NCI-H2227 treated with DMSO at 0.1 percent for 48 hours (cell line): ENCODE measurements around the gene RHOJ.
"Not testable (repeated sequence)": the region's sequence is repeated elsewhere in the genome, so short reads cannot be mapped to it uniquely, and the experiment has no call there.

Source experiments
- DNase-seq: peaks from one replicate; lab custom pipeline; 2025; lab: John Stamatoyannopoulos, UW

RHOJ gene

GRCh38 chr14:63204407-63205043 is at the start of gene RHOJ:
TSS of gene RHOJ (plus strand) at chr14:63204443. CDS start at chr14:63204870, 427 bp downstream.
- peak; percentile 33 for DNase-seq

DNA sequence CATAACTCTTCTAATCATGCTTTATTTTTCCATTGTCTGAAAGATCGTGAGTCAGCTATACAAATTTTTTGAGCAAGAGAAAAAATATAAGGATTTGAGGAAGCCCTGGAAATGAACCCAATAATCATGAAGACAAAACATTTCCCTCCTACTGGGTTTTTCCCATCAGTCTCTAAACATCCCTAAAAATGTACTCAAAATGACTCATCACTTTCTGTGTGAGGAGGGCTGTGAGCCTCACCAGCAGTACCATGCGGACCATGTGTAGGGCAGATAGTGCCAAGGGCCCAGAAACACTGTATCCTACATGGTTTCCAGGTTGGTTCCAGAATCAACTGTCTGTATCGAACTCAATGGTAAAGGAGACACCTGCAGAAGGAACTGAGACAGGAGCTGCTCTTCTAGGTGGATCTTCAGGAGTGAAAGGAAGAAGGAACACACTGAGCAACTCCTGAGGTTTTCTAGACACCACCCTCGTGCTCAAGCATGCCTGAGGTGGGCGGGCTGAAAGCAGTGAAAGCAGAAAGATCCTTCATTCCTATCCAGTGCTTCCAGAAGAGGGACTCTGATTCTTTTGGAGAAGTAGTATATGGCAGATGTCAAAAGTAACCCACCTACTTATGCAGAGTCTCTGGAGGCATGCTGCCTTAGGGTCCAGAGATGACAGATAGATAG is 48.6 kb upstream of the RHOJ start:
- no peak for DNase-seq

DNA sequence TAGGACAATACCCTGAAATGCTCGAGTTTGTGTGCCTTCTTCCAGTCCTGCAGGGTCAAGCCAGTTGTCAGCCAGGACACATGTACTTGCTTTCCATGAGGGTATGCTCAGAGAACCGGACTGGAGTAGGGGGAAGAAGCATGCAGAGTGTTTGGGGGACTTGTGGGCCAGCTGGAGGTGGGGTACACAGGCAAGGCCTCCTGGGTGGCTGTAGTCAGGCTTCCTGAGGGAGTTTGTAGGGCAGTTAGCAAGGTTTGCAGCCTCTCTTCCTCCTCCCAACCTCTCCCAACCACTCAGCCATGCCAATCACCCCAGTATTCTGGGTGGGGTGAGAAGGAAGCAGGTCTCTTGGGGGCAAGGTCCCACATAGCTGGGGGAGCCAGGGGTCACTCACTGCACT is 47.0 kb upstream of the RHOJ start:
- DNase-seq = no peak

DNA sequence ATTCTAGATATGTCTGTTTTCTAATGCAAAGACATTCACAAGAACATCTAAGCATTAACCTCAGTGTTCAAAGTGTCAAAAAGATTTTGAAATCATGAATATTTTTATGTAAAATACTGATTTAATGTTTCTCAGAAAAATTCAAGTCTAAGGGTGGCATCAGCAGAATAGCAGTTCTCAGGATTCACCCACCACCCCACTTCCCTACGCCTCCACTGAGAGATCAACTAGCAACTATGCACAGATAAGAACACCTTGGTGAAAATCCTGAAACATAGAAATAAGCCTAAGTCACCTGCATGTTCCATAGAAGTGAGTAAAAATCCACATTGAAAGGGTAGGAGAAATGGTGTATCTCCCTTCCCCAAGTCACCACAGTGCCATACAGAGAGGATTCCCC is 40.9 kb upstream of the RHOJ start:
- no peak for DNase-seq

DNA sequence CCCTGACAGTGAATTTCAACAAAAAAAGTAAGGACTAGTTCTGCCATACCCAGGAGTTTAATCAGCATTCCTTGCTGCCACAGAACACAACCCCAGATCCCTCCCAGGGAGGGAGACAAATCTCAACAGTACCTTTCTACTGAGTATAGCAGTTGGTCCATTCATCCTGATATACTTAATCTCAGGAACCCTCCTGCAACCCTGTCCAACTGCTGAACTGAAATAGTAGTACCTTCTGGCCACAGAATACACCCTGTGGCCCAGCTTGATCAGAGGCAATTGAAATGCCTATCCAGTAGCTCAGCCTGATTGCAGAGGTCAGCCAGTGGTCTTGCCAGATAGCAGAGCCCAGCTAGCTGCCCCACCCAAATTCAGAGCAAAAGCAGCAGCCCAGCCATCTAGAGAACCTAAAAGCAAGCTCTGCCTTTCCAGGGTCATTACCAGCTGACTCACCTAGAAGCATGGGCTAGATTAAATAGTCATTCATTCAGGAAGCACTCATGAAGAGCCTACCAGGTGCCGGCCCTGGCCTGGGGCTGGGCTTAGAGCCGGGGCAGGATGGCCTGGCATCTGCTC is 40.0 kb upstream of the RHOJ start:
- no peak for DNase-seq

DNA sequence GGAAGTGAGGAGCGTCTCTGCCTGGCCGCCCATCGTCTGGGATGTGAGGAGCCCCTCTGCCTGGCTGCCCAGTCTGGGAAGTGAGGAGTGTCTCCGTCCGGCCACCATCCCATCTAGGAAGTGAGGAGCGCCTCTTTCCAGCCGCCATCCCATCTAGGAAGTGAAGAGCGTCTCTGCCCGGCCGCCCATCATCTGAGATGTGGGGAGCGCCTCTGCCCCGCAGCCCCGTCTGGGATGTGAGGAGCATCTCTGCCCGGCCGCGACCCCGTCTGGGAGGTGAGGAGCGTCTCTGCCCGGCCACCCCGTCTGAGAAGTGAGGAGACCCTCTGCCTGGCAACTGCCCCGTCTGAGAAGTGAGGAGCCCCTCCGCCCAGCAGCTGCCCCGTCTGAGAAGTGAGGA is 39.0 kb upstream of the RHOJ start:
- DNase-seq = not testable (repeated sequence)

DNA sequence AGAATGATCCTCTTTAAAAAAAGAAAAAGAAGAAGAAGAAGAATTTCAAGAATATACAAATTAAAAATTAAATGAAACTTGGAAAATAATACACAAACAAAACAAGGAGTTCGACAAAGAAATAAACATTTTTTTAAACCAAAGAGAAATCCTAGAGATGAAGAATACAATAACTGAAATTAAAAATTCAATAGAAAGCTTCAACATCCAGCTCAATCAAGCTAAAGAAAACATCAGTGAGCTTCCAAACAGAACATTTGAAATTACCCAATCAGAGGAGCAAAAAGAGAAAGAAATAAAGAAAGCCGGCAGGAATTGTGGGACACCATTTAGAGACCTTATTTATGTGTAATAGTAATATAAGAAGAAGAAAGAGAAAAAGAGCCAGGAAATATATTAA is 37.2 kb upstream of the RHOJ start:
- no peak for DNase-seq

GRCh38 chr14:63174760-63175191 is 29.5 kb upstream of the RHOJ start:
- DNase-seq = peak; percentile 55

DNA sequence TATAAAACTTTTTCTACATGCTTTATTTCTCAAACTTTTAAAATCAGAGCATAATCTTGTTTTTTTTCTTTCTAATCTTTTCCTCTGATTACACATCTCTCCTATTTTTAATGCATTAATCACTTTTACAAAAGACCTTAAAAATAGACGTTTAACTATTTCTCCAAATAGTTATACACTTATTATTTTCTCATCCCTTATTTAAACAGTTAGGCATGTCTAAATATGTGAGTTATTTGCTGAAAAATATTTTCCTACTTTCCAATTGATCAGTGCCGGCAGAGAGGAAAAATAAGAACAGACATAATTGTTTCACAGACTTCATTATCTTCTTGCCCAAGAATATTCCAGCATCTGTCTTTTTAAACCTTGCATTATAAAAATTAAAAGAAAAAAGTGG is 28.7 kb upstream of the RHOJ start:
- no peak for DNase-seq

- no peak for DNase-seq
These were observed 25.3 kb upstream of the RHOJ start for GRCh38 chr14:63178912-63179311.

DNA sequence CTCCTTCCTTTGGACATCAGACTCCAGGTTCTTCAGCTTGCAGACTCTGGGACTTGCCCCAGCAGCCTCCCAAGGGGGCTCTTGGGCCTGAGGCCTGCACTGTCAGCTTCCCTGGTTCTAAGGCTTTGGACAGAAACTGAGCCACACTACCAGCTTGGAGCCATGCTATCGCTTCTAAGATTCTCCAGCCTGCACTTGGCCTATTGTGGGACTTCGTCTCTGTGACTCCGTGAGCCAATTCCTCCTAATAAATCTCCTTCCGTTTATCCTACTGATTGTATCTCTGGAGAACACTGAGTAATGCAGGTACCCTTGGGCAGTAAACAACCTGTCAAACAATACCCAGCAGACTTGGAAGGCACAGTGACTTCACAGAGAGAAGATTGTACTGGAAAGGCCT is 24.9 kb upstream of the RHOJ start:
- no peak for DNase-seq

DNA sequence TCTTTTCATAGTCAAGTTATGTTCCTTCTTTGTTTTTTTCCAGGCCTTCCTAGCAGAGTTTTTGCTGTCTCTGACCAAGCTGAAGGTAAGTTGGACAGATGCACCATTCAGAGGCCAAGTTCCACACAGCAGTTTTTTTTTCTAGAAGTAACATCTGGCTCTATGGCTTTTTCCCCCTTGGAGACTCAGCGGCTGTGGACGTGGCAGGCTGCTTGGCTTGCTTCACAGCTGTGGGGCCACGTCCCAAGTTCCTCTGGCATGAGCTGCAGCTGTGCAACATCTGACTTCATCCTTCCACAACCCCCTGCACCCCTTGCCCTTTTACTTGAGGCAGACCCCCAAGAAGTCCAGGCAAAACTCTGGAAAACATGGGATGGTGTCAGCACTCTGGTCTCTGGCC is 24.2 kb upstream of the RHOJ start:
- DNase-seq = no peak

DNA sequence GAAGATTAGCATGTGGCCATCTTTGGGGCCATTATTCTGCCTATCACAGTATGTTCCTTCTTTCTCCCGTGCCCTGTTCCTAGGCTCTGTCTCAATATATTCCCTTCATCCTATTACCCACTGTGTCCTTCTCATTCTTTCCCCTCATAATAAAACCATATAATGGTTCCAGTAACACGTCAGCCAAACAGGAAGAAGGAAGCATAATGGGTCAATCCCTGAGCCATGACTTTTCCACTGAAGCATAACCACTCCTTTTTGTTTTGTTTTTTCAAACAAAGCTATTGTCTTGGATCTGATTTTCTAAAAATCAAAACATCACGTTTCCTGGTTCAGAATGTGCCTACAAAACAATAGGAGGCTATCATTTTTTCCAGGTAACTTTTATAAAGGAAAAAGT is 21.3 kb upstream of the RHOJ start:
- no peak for DNase-seq

DNA sequence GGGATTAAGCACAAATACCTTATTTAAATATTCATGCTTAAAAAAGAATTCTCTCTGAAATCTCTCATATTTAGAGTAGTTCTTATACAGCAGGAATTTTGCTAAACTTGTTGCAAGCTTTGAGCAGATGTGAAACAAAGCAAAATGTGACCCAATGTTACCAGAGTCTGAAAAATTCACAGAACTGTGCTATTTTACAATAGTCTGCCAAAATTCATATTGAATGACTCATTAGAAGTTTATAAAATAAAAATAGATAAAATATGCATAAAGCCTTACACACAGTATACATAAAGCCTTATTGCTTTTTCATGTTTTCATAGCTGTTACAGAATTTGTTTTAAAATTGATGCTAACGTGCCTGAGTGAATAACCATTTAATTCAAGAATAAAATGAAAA is 17.8 kb upstream of the RHOJ start:
- DNase-seq = no peak

DNA sequence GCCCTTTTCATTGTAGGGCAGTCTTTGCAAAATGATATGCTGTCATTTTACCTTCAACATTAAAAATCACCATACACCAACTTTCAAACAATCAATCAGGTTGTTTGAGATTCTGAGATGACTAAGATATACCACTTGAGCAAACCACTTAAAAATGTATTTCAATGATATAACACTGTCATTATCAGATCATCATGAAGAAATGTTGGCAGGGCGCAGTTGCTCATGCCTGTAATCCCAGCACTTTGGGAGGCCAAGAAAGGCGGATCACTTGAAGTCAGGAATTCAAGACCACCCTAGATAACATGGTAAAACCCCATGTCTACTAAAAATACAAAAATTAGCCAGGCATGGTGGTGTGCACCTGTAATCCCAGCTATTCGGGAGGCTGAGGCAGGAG is 13.0 kb upstream of the RHOJ start:
- DNase-seq = no peak

DNA sequence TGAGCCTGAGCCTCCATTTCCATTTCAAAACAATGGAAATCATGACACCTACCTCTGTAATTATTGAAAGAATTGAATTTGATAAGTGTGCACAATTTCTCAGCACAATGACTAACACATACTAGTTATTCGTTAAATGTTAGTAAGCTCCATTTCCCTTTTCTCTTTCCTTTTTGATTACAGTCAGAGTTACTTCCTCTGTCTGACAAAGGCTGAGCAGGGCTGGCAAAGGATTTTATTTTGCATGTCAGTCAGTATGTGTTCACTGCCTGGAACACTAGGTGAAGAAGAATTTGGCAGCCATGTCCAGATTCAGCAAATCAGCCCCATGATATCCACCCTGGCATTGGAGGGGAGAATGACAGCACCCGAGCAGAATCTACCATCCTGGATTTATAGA is 12.2 kb upstream of the RHOJ start:
- no peak for DNase-seq

DNA sequence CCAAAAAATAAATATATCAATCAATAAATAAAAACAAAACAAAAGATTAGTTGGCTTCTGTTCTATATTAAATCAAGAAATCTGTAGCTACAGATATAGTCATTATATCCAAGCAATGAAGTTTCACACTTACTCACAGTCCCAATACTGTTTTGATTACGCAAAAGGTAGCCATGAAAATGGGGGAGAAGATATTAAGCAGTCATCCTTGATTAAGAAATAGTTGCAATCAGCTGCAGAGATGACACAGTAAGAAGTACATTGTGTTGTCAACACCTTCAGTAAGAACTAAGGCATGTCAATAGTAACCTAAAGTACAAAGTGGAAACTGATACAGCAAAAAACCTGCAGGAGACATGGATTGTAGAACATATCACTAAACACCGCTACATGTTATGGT is 11.0 kb upstream of the RHOJ start:
- no peak for DNase-seq

- no peak for DNase-seq
These were observed 4.1 kb upstream of the RHOJ start for GRCh38 chr14:63200035-63200740.

GRCh38 chr14:63200767-63201166 is 3.5 kb upstream of the RHOJ start:
- DNase-seq = no peak

GRCh38 chr14:63203015-63203414 is 1.2 kb upstream of the RHOJ start:
- no peak for DNase-seq

- peak; percentile 71 for DNase-seq
These were observed 431 bp upstream of the RHOJ start for GRCh38 chr14:63203618-63204406.

GRCh38 chr14:63205044-63205575 is 867 bp downstream of the RHOJ start:
- DNase-seq = no peak
